ENCODE measurements around the gene CNPY4. TPM values are rescaled to one million over a fixed set of nuclear protein-coding genes. Genes with fewer than 3 reads are reported as not detected.

Gene CNPY4
- total and polyA plus RNA-seq, 2 donors (not counting 1 experiment from before 2014, with no cell fraction given) = 8.0 to 13.9 TPM

DNA sequence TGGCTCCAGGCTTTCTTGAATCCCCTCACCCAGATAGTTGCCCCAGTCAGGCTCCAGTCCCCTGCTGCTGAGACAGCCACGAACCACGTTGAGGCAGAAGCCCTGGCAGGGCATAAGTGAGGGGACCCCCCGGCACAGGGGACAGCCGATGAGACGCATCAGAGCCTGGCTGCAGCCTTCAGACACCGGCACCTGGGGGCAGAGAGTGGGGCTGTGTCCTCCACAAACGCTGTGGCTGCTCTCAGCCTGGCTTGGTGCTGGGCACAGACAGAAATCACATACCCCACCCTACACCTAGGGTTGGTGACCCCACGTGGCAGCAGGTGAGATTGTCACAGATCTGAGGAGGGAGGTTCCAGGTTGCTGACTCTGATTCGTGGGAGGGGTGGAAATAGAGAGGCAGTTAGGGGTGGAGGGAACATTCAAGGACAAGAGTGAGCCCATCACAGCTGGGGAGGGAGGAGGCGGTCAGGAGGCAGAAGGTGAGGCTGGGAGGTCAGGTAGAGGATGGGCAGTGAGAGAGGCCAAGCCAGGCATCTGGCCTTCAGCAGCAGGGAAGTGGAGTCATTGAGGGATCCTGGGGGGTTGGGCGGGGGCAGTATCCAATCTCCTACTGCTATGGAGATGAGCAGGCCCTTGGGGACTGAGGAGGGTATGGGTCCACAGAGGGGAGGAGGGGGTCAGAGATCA lies 54.5 kb downstream of the CNPY4 start:
- no peak overlapping the region for H3K9ac ChIP-seq (ENCODE audit: low read length)
- H3K4me2 ChIP-seq (replicated peaks; ENCODE audit: low read depth, low read length, poor library complexity, severe bottlenecking) = no peak overlapping the region
- H3K4me3 ChIP-seq (ENCODE audit: control extremely low read depth in 1 of 5, extremely low read depth in 1 of 5, insufficient read depth in 1 of 5, low read depth in 2 of 5, low read length in 4 of 5) = no peak overlapping the region
- peaks cover 0 to 28% (median 17%) of the 10 kb centered on the region in 4 experiments for H3K27me3 ChIP-seq (replicated peaks in 1 of 4; ENCODE audit: control extremely low read depth in 1 of 4, control insufficient read depth in 3 of 4, insufficient read depth in 4 of 4, low read length in 3 of 4)
- H4K20me1 ChIP-seq (ENCODE audit: control insufficient read depth, insufficient read depth, low read length, poor library complexity, severe bottlenecking) = peaks cover 5% of the 10 kb centered on the region
- intact Hi-C loops (cut with micrococcal nuclease) = no loop called here
- peaks cover 31 to 36% of the 10 kb centered on the region in 2 donors for H3K4me1 ChIP-seq (ENCODE audit: control insufficient read depth in 2 of 2, insufficient read depth in 2 of 2, low read length in 2 of 2)
- Mint-ChIP-seq H3K27me3 (peaks cover 20% of the 10 kb centered on the region), H3K4me3 (no peak overlapping the region), H3K4me1 (peaks cover 32% of the 10 kb centered on the region), H3K27ac (no peak overlapping the region), H3K9me3 (ENCODE audit: insufficient read depth) (no peaks in the 10 kb centered on the region)
- H3K27ac ChIP-seq (ENCODE audit: low read length in 2 of 2) = no peak overlapping the region
- H3K9me3 ChIP-seq (ENCODE audit: control extremely low read depth in 1 of 3, control insufficient read depth in 2 of 3, insufficient read depth in 1 of 3, low read length in 2 of 3) = peaks cover 0 to 14% (median 6%) of the 10 kb centered on the region in 3 donors
- H3K79me2 ChIP-seq (ENCODE audit: control insufficient read depth, insufficient read depth, low read length) = no peaks in the 10 kb centered on the region
- ChIA-PET POLR2A (no interaction called here), CTCF (interaction anchor here (1.0 kb wide), 1 partner anchor 36 kb away, joined by 3 read pairs; no protein-coding TSS in a partner anchor)
- no peak overlapping the region for H2AFZ ChIP-seq (ENCODE audit: insufficient read depth, low read depth, low read length, poor library complexity, severe bottlenecking)
- DNase-seq = no peak
- no peak for TF ChIP-seq EZH2 (IDR thresholded peaks at IDR 0.05; ENCODE audit: borderline replicate concordance, insufficient read depth, low read depth, low read length, poor library complexity, severe bottlenecking)
- TF ChIP-seq, protein P1, sequence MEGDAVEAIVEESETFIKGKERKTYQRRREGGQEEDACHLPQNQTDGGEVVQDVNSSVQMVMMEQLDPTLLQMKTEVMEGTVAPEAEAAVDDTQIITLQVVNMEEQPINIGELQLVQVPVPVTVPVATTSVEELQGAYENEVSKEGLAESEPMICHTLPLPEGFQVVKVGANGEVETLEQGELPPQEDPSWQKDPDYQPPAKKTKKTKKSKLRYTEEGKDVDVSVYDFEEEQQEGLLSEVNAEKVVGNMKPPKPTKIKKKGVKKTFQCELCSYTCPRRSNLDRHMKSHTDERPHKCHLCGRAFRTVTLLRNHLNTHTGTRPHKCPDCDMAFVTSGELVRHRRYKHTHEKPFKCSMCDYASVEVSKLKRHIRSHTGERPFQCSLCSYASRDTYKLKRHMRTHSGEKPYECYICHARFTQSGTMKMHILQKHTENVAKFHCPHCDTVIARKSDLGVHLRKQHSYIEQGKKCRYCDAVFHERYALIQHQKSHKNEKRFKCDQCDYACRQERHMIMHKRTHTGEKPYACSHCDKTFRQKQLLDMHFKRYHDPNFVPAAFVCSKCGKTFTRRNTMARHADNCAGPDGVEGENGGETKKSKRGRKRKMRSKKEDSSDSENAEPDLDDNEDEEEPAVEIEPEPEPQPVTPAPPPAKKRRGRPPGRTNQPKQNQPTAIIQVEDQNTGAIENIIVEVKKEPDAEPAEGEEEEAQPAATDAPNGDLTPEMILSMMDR (IDR thresholded peaks at IDR 0.05) = no peak
- WGBS (ENCODE audit: insufficient coverage) = 92% methylated on average over 9 of the region's 11 CpGs
- H3K36me3 ChIP-seq (replicated peaks in 1 of 2; ENCODE audit: control extremely low read depth in 1 of 2, control insufficient read depth in 1 of 2, extremely low read depth in 1 of 2, insufficient read depth in 2 of 2, low read length in 1 of 2) = no peaks in the 10 kb centered on the region
- ATAC-seq (ENCODE audit: low read depth) = no peak

DNA sequence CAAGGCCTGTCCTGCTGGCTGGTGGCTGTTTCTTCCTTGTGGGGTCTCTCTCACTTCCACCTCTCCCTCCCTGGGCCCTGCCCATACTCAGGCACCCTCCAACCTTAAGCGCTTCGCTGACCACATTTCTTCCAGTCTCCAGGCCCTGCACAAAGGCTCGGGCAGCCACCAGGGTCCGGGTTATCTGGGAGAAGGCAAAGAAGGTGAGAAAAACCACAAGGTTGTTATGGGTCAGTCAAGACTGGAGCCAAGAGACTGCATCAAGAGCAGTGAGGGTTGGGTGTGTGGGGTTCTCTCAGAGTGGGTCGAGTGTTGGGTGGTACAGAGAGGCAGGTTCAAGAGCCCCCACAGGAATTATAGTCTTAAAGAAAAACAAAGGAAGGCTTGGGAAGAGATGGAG lies 55.1 kb downstream of the CNPY4 start:
- H3K27ac Mint-ChIP-seq = no peak overlapping the region
- Histone ChIP-seq H3K27ac (ENCODE audit: low read length in 2 of 2) (no peak overlapping the region), H3K36me3 (replicated peaks in 1 of 2; ENCODE audit: control extremely low read depth in 1 of 2, control insufficient read depth in 1 of 2, extremely low read depth in 1 of 2, insufficient read depth in 2 of 2, low read length in 1 of 2) (no peaks in the 10 kb centered on the region), H3K4me2 (replicated peaks; ENCODE audit: low read depth, low read length, poor library complexity, severe bottlenecking) (no peak overlapping the region), H3K79me2 (ENCODE audit: control insufficient read depth, insufficient read depth, low read length) (no peaks in the 10 kb centered on the region), H3K9ac (ENCODE audit: low read length) (no peak overlapping the region), H3K9me3 (ENCODE audit: control extremely low read depth in 1 of 3, control insufficient read depth in 2 of 3, insufficient read depth in 1 of 3, low read length in 2 of 3) (peaks cover 0 to 14% (median 6%) of the 10 kb centered on the region in 3 donors), H4K20me1 (ENCODE audit: control insufficient read depth, insufficient read depth, low read length, poor library complexity, severe bottlenecking) (peaks cover 5% of the 10 kb centered on the region), H3K4me1 (ENCODE audit: control insufficient read depth in 2 of 2, insufficient read depth in 2 of 2, low read length in 2 of 2) (peaks cover 26 to 30% of the 10 kb centered on the region in 2 donors), H2AFZ (ENCODE audit: insufficient read depth, low read depth, low read length, poor library complexity, severe bottlenecking) (no peak overlapping the region), H3K4me3 (ENCODE audit: control extremely low read depth in 1 of 5, extremely low read depth in 1 of 5, insufficient read depth in 1 of 5, low read depth in 2 of 5, low read length in 4 of 5) (no peak overlapping the region), H3K27me3 (replicated peaks in 1 of 4; ENCODE audit: control extremely low read depth in 1 of 4, control insufficient read depth in 3 of 4, insufficient read depth in 4 of 4, low read length in 3 of 4) (peaks cover 0 to 22% (median 14%) of the 10 kb centered on the region in 4 experiments)
- DNase-seq (no peak), ATAC-seq (ENCODE audit: low read depth) (no peak)
- intact Hi-C loops (cut with micrococcal nuclease) = no loop called here
- no peak overlapping the region for H3K4me3 Mint-ChIP-seq
- H3K9me3 Mint-ChIP-seq (ENCODE audit: insufficient read depth) = no peaks in the 10 kb centered on the region
- POLR2A ChIA-PET = interaction anchor here (0.6 kb wide), 1 partner anchor 277 kb away, joined by 3 read pairs; no protein-coding TSS in a partner anchor
- peaks cover 31% of the 10 kb centered on the region for H3K4me1 Mint-ChIP-seq
- CTCF ChIA-PET = no interaction called here
- H3K27me3 Mint-ChIP-seq = peaks cover 15% of the 10 kb centered on the region
- WGBS (ENCODE audit: insufficient coverage) = 100% methylated on average over 3 of the region's 5 CpGs
- TF ChIP-seq EZH2 (IDR thresholded peaks at IDR 0.05; ENCODE audit: borderline replicate concordance, insufficient read depth, low read depth, low read length, poor library complexity, severe bottlenecking) = no peak
- TF ChIP-seq, protein P1 (IDR thresholded peaks at IDR 0.05) = no peak

All from B cell (primary cell).